H9 (cell line): ENCODE measurements around the gene INSYN1. TPM values are rescaled to one million over a fixed set of nuclear protein-coding genes. Genes with fewer than 3 reads are reported as not detected.

ENCODE experiments used
- DNase-seq: peaks from one replicate; pipeline ENCODE4 v3.0.0-alpha.2; 2017
- H2AFZ ChIP-seq: one replicate; pipeline ENCODE4 v1.6.1; 2013; ENCODE audit warnings: mild to moderate bottlenecking, low read length, control low read depth, moderate library complexity
- H2AK5ac ChIP-seq: 2 replicates; pipeline ENCODE4 v1.6.1; 2013; ENCODE audit warnings: low read length, control low read depth, mixed read lengths; ENCODE audit not compliant: insufficient read length
- H2BK120ac ChIP-seq: one replicate; pipeline ENCODE4 v1.6.1; 2013; ENCODE audit warnings: low read depth, mild to moderate bottlenecking, low read length, control low read depth, inconsistent platforms; ENCODE audit not compliant: poor library complexity, severe bottlenecking
- H2BK12ac ChIP-seq: 2 replicates; pipeline ENCODE4 v1.6.1; 2013; ENCODE audit warnings: low read length, control low read depth, mixed read lengths, low read depth; ENCODE audit not compliant: insufficient read length
- H2BK15ac ChIP-seq: 2 replicates; pipeline ENCODE4 v1.6.1; 2013; ENCODE audit warnings: low read depth, low read length, control low read depth
- H2BK20ac ChIP-seq: one replicate; pipeline ENCODE4 v1.6.1; 2013; ENCODE audit warnings: low read depth, mild to moderate bottlenecking, low read length, control low read depth, inconsistent platforms; ENCODE audit not compliant: poor library complexity, severe bottlenecking
- H2BK5ac ChIP-seq: 2 replicates; pipeline ENCODE4 v1.6.1; 2013; ENCODE audit warnings: low read length, control low read depth, mixed read lengths; ENCODE audit not compliant: insufficient read length
- H3K14ac ChIP-seq: 2 replicates; pipeline ENCODE4 v1.6.1; 2013; ENCODE audit warnings: low read length, control low read depth; ENCODE audit not compliant: insufficient read depth
- H3K18ac ChIP-seq: 2 replicates; pipeline ENCODE4 v1.6.1; 2013; ENCODE audit warnings: low read depth, mild to moderate bottlenecking, mixed read lengths, low read length, control low read depth; ENCODE audit not compliant: insufficient read length
- H3K23ac ChIP-seq: 2 replicates; pipeline ENCODE4 v1.6.1; 2013; ENCODE audit warnings: low read length, control low read depth, mixed read lengths, low read depth; ENCODE audit not compliant: insufficient read length
- H3K23me2 ChIP-seq: 2 replicates; pipeline ENCODE4 v1.6.1; 2013; ENCODE audit warnings: low read depth, mild to moderate bottlenecking, mixed read lengths, low read length, control low read depth; ENCODE audit not compliant: insufficient read length, poor library complexity, severe bottlenecking
- H3K27ac ChIP-seq: 2 replicates; pipeline ENCODE4 v1.5.1; 2013; ENCODE audit warnings: low read length, control low read depth, mixed read lengths, low read depth; ENCODE audit not compliant: insufficient read length
- H3K27me3 ChIP-seq: 2 replicates; pipeline ENCODE4 v1.6.1; 2013; ENCODE audit warnings: low read length, control low read depth, inconsistent platforms; ENCODE audit not compliant: insufficient read depth
- H3K4ac ChIP-seq: 2 replicates; pipeline ENCODE4 v1.6.1; 2013; ENCODE audit warnings: low read depth, mild to moderate bottlenecking, control low read depth, inconsistent platforms, low read length, moderate library complexity
- H3K4me1 ChIP-seq: 2 replicates; pipeline ENCODE4 v1.6.1; 2013; ENCODE audit warnings: low read length, control low read depth, inconsistent platforms; ENCODE audit not compliant: insufficient read depth
- H3K4me2 ChIP-seq: 2 replicates; pipeline ENCODE4 v1.6.1; 2013; ENCODE audit warnings: low read length, control low read depth, mixed read lengths; ENCODE audit not compliant: insufficient read length, insufficient read depth
- H3K56ac ChIP-seq: 2 replicates; pipeline ENCODE4 v1.6.1; 2013; ENCODE audit warnings: low read depth, mild to moderate bottlenecking, mixed read lengths, low read length, control low read depth; ENCODE audit not compliant: insufficient read length
- H3K79me1 ChIP-seq: 2 replicates; pipeline ENCODE4 v1.6.1; 2013; ENCODE audit warnings: low read depth, mild to moderate bottlenecking, moderate library complexity, low read length, control low read depth, inconsistent platforms; ENCODE audit not compliant: insufficient read depth, poor library complexity, severe bottlenecking
- H3K79me2 ChIP-seq: 2 replicates; pipeline ENCODE4 v1.6.1; 2013; ENCODE audit warnings: low read length, control low read depth, inconsistent platforms; ENCODE audit not compliant: insufficient read depth
- H3K9ac ChIP-seq: 2 replicates; pipeline ENCODE4 v1.6.1; 2013; ENCODE audit warnings: low read length, control low read depth, mixed read lengths; ENCODE audit not compliant: insufficient read length; ENCODE audit errors: extremely low read depth
- H3K9me3 ChIP-seq: one replicate; pipeline ENCODE4 v1.6.1; 2013; ENCODE audit warnings: low read depth, low read length, inconsistent platforms; ENCODE audit not compliant: control insufficient read depth
- H3T11ph ChIP-seq: one replicate; pipeline ENCODE4 v1.6.1; 2013; ENCODE audit warnings: mild to moderate bottlenecking, low read length, control low read depth, inconsistent platforms
- H4K20me1 ChIP-seq: one replicate; pipeline ENCODE4 v1.6.1; 2013; ENCODE audit not compliant: control insufficient read depth, insufficient read length, insufficient read depth
- H4K5ac ChIP-seq: 2 replicates; pipeline ENCODE4 v1.6.1; 2013; ENCODE audit warnings: low read depth, mild to moderate bottlenecking, mixed read lengths, low read length, control low read depth; ENCODE audit not compliant: insufficient read length
- H4K8ac ChIP-seq: replicated peaks from 2 replicates; pipeline ENCODE4 v1.6.1; 2013; ENCODE audit warnings: low read length, control low read depth, mixed read lengths, low read depth; ENCODE audit not compliant: insufficient read length
- H4K91ac ChIP-seq: 2 replicates; pipeline ENCODE4 v1.6.1; 2013; ENCODE audit warnings: low read depth, mild to moderate bottlenecking, moderate library complexity, mixed read lengths, low read length, control low read depth; ENCODE audit not compliant: insufficient read length
- H3K27ac Mint-ChIP-seq, 3 experiments: 2 replicates in 2 of 3; 3 replicates in 1 of 3; pipeline ENCODE4 v1.8.0; 2020 to 2021; ENCODE audit warnings: mixed read lengths in 3 of 3, mild to moderate bottlenecking in 1 of 3, moderate library complexity in 1 of 3
- H3K27me3 Mint-ChIP-seq: 2 replicates; pipeline ENCODE4 v1.8.0; 2021; ENCODE audit warnings: low read depth, mild to moderate bottlenecking, moderate library complexity, mixed read lengths
- H3K36me3 Mint-ChIP-seq, 3 experiments: 2 replicates in 2 of 3; 3 replicates in 1 of 3; pipeline ENCODE4 v1.8.0; 2020 to 2021; ENCODE audit warnings: low read depth in 3 of 3, mixed read lengths in 3 of 3; ENCODE audit not compliant: insufficient read depth in 1 of 3
- H3K4me1 Mint-ChIP-seq, 2 experiments: 2 replicates each; pipeline ENCODE4 v1.8.0; 2020; ENCODE audit warnings: mixed read lengths in 2 of 2
- H3K4me3 Mint-ChIP-seq, 2 experiments: 2 replicates in 1 of 2; 3 replicates in 1 of 2; pipeline ENCODE4 v1.8.0; 2020 to 2021; ENCODE audit warnings: mild to moderate bottlenecking in 2 of 2, mixed read lengths in 2 of 2, moderate library complexity in 1 of 2
- H3K9me3 Mint-ChIP-seq, 2 experiments: 2 replicates in 1 of 2; 3 replicates in 1 of 2; pipeline ENCODE4 v1.8.0; 2020; ENCODE audit warnings: mild to moderate bottlenecking in 2 of 2, mixed read lengths in 2 of 2, moderate library complexity in 1 of 2
- WGBS: extraction: QIAGEN DNeasy Blood & Tissue Kit; methylation state at CpG from one replicate; pipeline ENCODE4 v1.1.7; 2013; ENCODE audit warnings: missing lambda C conversion rate, low lambda C conversion rate, mixed read lengths; ENCODE audit not compliant: insufficient read length; ENCODE audit errors: extremely low coverage; 5-methylcytosine and 5-hydroxymethylcytosine counted together
- total RNA-seq: library from RNA; stranded (reverse); gene quantifications from 2 replicates; pipeline ENCODE4 v1.2.1, GENCODE V29; 2021
- TF ChIP-seq, protein P1 (sequence below): fragments of 200-600 bp; sonication (generic); conservative IDR thresholded peaks from 3 replicates; pipeline ENCODE4 v1.8.0; 2021; ENCODE audit warnings: antibody characterized with exemption, mild to moderate bottlenecking

INSYN1 gene
- total RNA-seq, 1 experiment from 2014 or later = 1.9 TPM

DNA sequence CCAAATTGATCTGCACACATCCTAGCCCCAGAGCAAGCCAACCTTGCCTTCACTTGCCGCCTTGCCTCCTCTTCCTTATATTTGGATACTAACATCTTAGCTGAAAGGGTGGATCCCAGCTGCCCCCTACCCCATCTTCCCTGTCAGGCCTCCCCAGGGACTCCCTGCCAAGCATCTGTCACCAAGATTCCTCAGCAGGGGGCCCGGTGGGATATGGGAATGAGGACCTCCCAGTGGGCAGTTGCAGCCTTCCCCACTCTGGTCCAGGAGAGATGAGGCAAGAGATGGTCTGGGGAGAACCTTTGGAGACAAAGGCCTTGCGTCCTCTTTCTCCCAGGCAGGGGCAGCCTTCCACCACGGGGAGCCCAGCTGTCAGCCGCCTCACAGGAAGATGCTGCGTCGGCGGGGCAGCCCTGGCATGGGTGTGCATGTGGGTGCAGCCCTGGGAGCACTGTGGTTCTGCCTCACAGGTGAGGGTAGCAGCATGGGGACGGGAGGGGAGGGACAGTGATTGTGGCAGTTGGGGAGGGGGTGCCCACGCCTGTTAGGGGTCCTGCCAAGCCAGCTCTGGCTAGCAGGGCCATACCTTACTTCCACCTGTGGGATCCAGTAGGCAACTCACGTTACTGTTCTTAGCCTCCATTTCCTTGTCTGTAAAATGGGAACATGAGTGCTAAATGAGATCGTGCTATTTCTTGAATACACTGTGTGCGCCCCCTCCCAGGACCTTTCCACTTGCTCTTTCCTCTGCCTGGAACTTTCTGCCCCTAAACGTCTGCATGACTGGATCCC lies 53.7 kb downstream of the INSYN1 start:
- Histone ChIP-seq H4K91ac (no peak overlapping the region), H2AFZ (no peak overlapping the region), H3K9ac (no peak overlapping the region), H2AK5ac (no peak overlapping the region), H3T11ph (no peak overlapping the region), H3K56ac (no peak overlapping the region), H2BK12ac (no peak overlapping the region), H2BK120ac (no peak overlapping the region), H3K4me1 (peaks cover 3% of the 10 kb centered on the region; the same call in 1 of the 2 replicates), H2BK5ac (no peak overlapping the region), H3K4ac (no peak overlapping the region), H2BK15ac (no peak overlapping the region), H3K79me1 (peaks cover 5% of the 10 kb centered on the region), H3K23ac (no peak overlapping the region), H3K79me2 (peaks cover under 1% of the 10 kb centered on the region; the same call in 1 of the 2 replicates), H2BK20ac (no peak overlapping the region), H4K5ac (no peak overlapping the region), H4K8ac (no peak overlapping the region), H3K4me2 (no peak overlapping the region), H3K27me3 (no peaks in the 10 kb centered on the region), H4K20me1 (no peaks in the 10 kb centered on the region), H3K23me2 (no peaks in the 10 kb centered on the region), H3K14ac (no peak overlapping the region; the same call in 1 of the 2 replicates), H3K18ac (no peak overlapping the region), H3K9me3 (no peaks in the 10 kb centered on the region), H3K27ac (no peak overlapping the region)
- Mint-ChIP-seq H3K27me3 (no peaks in the 10 kb centered on the region), H3K9me3 (no peaks in the 10 kb centered on the region), H3K27ac (peak overlapping the region in 1 of 3 experiments; percentile 31; a peak in 1 of 7 replicates), H3K36me3 (peaks cover 4 to 20% (median 10%) of the 10 kb centered on the region in 3 experiments; a peak in 6 of 7 replicates), H3K4me3 (no peak overlapping the region), H3K4me1 (peaks cover 34 to 37% of the 10 kb centered on the region in 2 experiments)
- DNase-seq = no peak
- TF ChIP-seq, protein P1, sequence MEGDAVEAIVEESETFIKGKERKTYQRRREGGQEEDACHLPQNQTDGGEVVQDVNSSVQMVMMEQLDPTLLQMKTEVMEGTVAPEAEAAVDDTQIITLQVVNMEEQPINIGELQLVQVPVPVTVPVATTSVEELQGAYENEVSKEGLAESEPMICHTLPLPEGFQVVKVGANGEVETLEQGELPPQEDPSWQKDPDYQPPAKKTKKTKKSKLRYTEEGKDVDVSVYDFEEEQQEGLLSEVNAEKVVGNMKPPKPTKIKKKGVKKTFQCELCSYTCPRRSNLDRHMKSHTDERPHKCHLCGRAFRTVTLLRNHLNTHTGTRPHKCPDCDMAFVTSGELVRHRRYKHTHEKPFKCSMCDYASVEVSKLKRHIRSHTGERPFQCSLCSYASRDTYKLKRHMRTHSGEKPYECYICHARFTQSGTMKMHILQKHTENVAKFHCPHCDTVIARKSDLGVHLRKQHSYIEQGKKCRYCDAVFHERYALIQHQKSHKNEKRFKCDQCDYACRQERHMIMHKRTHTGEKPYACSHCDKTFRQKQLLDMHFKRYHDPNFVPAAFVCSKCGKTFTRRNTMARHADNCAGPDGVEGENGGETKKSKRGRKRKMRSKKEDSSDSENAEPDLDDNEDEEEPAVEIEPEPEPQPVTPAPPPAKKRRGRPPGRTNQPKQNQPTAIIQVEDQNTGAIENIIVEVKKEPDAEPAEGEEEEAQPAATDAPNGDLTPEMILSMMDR = no peak
- no CpG with 5 or more reads among the region's 14 CpGs for WGBS
